ENCODE measurements around the gene RMI2. TPM values are rescaled to one million over a fixed set of nuclear protein-coding genes. Genes with fewer than 3 reads are reported as not detected.

Gene RMI2
- total RNA-seq, 4 donors from 2014 or later = 0.34 to 1.9 (median 0.66) TPM; not detected in 1

GRCh38 chr16:11331967-11332366, 13.3 kb upstream of the RMI2 start:
- no peak for TF ChIP-seq CTCF (IDR thresholded peaks at IDR 0.05; ENCODE audit: low read depth)

- TF ChIP-seq CTCF (IDR thresholded peaks at IDR 0.05; ENCODE audit: low read depth) = no peak
Measured at GRCh38 chr16:11333010-11333409, 12.2 kb upstream of the RMI2 start.

DNA sequence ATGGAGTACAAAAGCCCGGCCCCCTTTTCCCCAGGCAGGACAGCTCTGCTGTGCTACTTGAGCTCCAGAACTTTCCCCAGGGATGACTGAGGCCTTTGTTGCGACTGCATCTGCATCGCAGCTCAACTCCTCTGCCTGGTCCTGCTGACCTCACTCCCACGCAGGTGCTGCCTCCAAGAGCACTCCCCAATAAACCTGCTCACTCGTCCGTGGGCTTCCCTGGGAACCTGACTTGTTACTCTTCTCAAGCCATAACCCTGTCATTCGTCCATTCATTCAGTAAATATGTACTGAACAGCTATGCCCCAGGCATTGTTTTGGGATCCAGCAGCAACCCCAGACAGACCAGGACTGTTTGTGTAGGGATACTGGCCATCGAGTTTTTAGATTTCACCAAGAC, 11.6 kb upstream of the RMI2 start:
- no peak for TF ChIP-seq CTCF (IDR thresholded peaks at IDR 0.05; ENCODE audit: low read depth)

- TF ChIP-seq CTCF (IDR thresholded peaks at IDR 0.05; ENCODE audit: low read depth) = no peak
Measured at GRCh38 chr16:11334831-11335404, 10.3 kb upstream of the RMI2 start.

DNA sequence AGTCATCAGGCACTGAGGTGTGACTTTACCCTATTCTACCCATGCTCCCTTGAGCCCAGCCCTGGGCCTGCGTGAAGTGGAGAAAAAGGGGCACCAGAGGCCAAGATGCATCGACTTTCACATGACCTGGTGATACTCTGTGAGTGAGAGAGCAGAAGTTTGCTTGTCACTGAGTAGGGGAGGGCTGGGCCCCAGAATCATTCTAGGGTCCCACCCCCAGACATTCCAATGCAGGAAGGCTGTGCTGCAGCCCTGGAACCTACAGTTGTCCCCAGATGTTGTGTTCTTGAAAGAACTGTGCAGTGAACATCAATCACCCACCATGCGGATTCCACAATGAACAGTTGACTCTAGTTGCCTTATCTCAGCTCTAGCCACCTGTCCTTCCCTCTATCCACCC, 6.2 kb upstream of the RMI2 start:
- TF ChIP-seq CTCF (IDR thresholded peaks at IDR 0.05; ENCODE audit: low read depth) = no peak

- no peak for TF ChIP-seq CTCF (IDR thresholded peaks at IDR 0.05; ENCODE audit: low read depth)
Measured at GRCh38 chr16:11340710-11341109, 4.5 kb upstream of the RMI2 start.

DNA sequence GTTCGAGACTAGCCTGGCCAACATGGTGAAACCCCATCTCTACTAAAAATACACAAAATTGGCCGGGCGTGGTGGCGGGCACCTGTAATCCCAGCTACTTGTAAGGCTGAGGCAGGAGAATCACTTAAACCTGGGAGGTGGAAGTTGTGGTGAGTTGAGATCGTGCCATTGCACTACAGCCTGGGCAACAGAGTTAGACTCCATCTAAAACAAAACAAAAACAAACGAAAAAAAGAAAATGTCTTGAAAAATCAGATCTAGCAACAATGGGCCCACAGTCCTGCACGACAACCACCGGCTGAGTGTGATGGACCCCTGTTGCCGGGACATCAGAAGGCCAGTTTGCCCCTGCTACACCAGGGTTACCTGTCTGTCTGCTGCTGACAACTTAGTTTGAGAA, 3.9 kb upstream of the RMI2 start:
- no peak for TF ChIP-seq CTCF (IDR thresholded peaks at IDR 0.05; ENCODE audit: low read depth)

Measured in subcutaneous adipose tissue (tissue), 4 donors.